LNCAP (cell line): ENCODE measurements around the gene GCLC.

ENCODE experiments used
- CTCF ChIP-seq: fragments of 450-650 bp; IDR thresholded peaks from 2 replicates; pipeline ENCODE4 v1.5.1; 2017; ENCODE audit warnings: mild to moderate bottlenecking

GCLC gene

GRCh38 chr6:53514677-53515076 is 30.2 kb downstream of the GCLC start:
- TF ChIP-seq CTCF, result no peak

DNA sequence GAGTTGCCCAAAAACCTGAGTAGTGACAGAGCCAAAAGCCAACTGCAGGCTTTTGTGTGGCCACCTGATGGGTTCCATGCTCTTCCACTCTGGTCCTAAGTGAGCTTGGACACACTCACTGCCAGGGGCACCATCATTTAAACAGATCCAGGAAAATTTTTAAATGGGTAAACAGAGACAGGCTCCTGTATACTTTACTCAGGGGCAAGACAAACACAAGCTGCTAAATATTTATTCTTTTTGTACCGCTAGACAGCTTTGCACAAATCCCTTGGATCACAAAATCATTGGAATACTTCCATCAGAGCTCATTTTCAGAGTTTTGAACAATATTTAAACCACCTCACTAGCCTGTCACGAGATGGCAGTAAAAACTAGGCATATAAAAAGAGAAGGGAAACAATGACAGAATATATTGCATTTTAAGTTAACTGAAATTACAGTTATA is 31.4 kb downstream of the GCLC start:
- peak; percentile 50; the same call in 1 of the 2 replicates for TF ChIP-seq CTCF

DNA sequence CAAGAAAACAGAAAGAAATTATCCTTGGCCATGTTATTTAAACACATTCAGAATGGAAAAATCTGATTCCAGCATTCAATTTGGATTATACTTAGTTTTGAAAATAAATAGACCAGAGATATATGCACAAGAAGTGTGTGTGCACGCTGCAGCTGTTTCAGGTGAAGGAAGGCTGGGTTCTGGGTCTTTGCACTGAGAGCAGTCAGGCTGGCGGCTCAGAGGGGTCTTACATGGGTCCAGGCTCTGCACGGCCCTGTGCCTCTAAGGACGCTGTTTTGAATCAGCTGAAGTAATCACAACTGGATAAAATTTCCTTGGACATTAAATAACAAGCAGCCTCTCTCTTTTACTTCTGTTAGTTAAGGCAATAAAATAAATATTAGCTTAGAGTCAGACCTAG is 31.8 kb downstream of the GCLC start:
- TF ChIP-seq CTCF, result no peak

- no peak for TF ChIP-seq CTCF
These were observed 32.3 kb downstream of the GCLC start for GRCh38 chr6:53512626-53513025.

DNA sequence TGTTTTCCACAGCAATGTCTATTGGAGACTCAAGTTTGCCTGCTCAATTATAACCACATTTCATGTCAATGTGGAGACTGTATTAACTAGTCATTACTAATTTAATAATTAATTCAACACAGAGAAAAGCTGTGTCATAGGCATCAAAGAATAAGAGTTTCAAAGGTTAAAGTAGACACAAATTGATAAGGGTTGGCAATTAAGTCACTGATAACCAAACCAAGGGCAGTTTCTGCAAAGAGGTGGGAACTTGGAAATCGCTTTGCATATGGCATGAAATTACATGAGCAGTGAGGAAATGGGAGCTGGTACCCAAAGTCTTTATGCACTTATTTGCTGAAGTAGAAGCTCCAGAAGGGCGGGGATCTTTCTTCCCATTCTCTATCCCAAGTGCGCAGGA is 34.2 kb downstream of the GCLC start:
- TF ChIP-seq CTCF, result no peak

DNA sequence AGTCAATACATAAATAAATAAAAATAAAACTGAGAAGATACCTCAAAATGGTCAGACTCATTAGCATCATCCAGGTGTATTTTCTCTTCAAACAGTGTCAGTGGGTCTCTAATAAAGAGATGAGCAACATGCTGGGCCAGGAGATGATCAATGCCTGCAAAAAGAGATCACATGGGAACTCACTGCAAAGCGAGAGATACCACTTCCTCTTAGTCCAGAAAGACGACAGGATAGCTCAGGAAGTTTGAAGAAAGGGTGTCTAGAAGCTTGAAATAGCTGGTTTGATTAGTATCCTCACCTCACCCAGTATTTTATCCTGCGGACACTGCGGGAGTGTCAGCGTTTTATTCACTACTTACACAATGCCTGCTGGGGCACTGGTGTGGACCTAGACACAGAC is 38.0 kb downstream of the GCLC start:
- TF ChIP-seq CTCF, result no peak

GRCh38 chr6:53504512-53504911 is 40.4 kb downstream of the GCLC start:
- TF ChIP-seq CTCF, result no peak

DNA sequence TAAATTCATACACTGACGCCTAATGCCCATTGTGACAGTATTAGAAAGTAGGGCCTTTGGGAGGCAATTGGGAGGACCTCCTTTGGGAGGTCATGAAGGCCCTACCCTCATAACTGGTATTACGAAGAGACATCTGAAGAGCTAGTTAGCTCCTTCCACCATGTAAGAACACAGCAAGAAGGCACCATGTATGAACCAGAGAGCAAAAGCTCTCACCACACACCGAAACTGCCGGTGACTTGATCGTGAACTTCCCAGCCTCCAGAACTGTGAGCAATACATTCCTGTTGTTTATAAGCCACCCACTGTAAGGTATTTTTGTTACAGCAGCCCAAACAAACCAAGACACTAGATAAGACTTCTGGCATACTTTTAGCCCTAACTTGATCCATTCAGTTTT is 41.8 kb downstream of the GCLC start:
- no peak for TF ChIP-seq CTCF
